HCT116 (cell line): ENCODE data around the gene CSNK1D. TPM values are rescaled to one million over a fixed set of nuclear protein-coding genes. Genes with fewer than 3 reads are reported as not detected.

Experiments
- ATAC-seq: fragments of 200-7000 bp; cut with Tn5 transposase; 2 replicates; pipeline ENCODE4 v1.9.1; 2020; ENCODE audit warnings: mild to moderate bottlenecking, moderate library complexity
- BruUV-seq: library from RNA; stranded (reverse); fragments of 400-500 nt; replicated peaks from 2 replicates; lab custom pipeline; 2021; lab: Mats Ljungman, UMichigan
- CTCF ChIA-PET: fragments of 300-600 bp; sonication (Branson Sonifier 250); formaldehyde crosslinking; loops from one replicate; lab custom pipeline; 2021; ENCODE audit warnings: antibody characterized with exemption; lab: Charles Lee
- POLR2A ChIA-PET: fragments of 300-600, 350-600 bp; sonication (Branson Sonifier 250); formaldehyde crosslinking; loops from one replicate; lab custom pipeline; 2021; ENCODE audit warnings: antibody characterized with exemption; lab: Charles Lee
- RAD21 ChIA-PET, 2 experiments: fragments of 300-600 bp; sonication (Branson Sonifier 250); formaldehyde crosslinking; loops; one replicate each; lab custom pipeline; 2023; ENCODE audit warnings: low total read pairs in 2 of 2; ENCODE audit not compliant: uncharacterized antibody in 2 of 2, unreplicated experiment in 2 of 2, low non-redundant PET in 1 of 2; lab: Charles Lee
- DNase-seq: peaks from one replicate; pipeline ENCODE4 v3.0.0-alpha.2; 2010; ENCODE audit warnings: low read depth, low spot score
- H2AFZ ChIP-seq: fragments of 200-600 bp; shearing (Covaris generic), sonication (generic); 2 replicates; pipeline ENCODE4 v1.6.1; 2017; ENCODE audit warnings: low read depth, mixed run types, mixed read lengths, antibody characterized with exemption, low read length; ENCODE audit not compliant: poor library complexity, severe bottlenecking
- H3K27ac ChIP-seq: 2 replicates; pipeline ENCODE4 v1.5.1; 2012; ENCODE audit warnings: low read depth, low read length
- H3K27me3 ChIP-seq: fragments of 200-600 bp; sonication (generic); 2 replicates; pipeline ENCODE4 v1.6.1; 2016; ENCODE audit warnings: mixed run types, low read length, mixed read lengths; ENCODE audit not compliant: insufficient read depth
- H3K36me3 ChIP-seq, 2 experiments: fragments of 200-500 bp in 1 of 2; fragments of 200-600 bp in 1 of 2; sonication (Bioruptor generic) in 1 of 2; sonication (generic) in 1 of 2; 2 replicates each; pipeline versions ENCODE4 v1.5.1 to v1.6.1; 2014 to 2016; ENCODE audit warnings: low read length in 2 of 2, inconsistent platforms in 1 of 2, mixed read lengths in 1 of 2, mixed run types in 1 of 2; ENCODE audit not compliant: insufficient read depth in 2 of 2, control insufficient read depth in 1 of 2
- H3K4me1 ChIP-seq, 2 experiments: fragments of 200-600 bp in 1 of 2; sonication (generic) in 1 of 2; 2 replicates each; pipeline versions ENCODE4 v1.5.1 to v1.6.1; 2012 to 2017; ENCODE audit warnings: low read length in 2 of 2, inconsistent platforms in 1 of 2, mild to moderate bottlenecking in 1 of 2, mixed read lengths in 1 of 2, mixed run types in 1 of 2, moderate library complexity in 1 of 2; ENCODE audit not compliant: insufficient read depth in 2 of 2, control insufficient read depth in 1 of 2
- H3K4me2 ChIP-seq: fragments of 200-600 bp; sonication (generic); 2 replicates; pipeline ENCODE4 v1.6.1; 2017; ENCODE audit warnings: mixed run types, low read length, mixed read lengths
- H3K4me3 ChIP-seq, 2 experiments: fragments of 200-600 bp in 1 of 2; sonication (generic) in 1 of 2; replicated peaks in 1 of 2; 2 replicates each; pipeline ENCODE4 v1.5.1; 2011 to 2016; ENCODE audit warnings: low read length in 2 of 2, control low read depth in 1 of 2, low read depth in 1 of 2, mild to moderate bottlenecking in 1 of 2, mixed read lengths in 1 of 2, mixed run types in 1 of 2
- H3K79me2 ChIP-seq: fragments of 200-600 bp; sonication (generic); 2 replicates; pipeline ENCODE4 v1.6.1; 2017; ENCODE audit warnings: mild to moderate bottlenecking, mixed run types, low read length, moderate library complexity, mixed read lengths; ENCODE audit not compliant: insufficient read depth
- H3K9ac ChIP-seq: fragments of 200-600 bp; sonication (generic); 2 replicates; pipeline ENCODE4 v1.6.1; 2016; ENCODE audit warnings: low read length, mixed read lengths
- H3K9me2 ChIP-seq: fragments of 200-600 bp; sonication (generic), shearing (Covaris generic); 2 replicates; pipeline ENCODE4 v1.6.1; 2017; ENCODE audit warnings: mixed run types, mild to moderate bottlenecking, moderate library complexity; ENCODE audit not compliant: insufficient read depth
- H3K9me3 ChIP-seq, 2 experiments: fragments of 200-500 bp in 1 of 2; fragments of 200-600 bp in 1 of 2; sonication (Bioruptor generic) in 1 of 2; sonication (generic) in 1 of 2; 2 replicates each; pipeline ENCODE4 v1.6.1; 2014 to 2017; ENCODE audit warnings: low read length in 2 of 2, mixed read lengths in 2 of 2, inconsistent platforms in 1 of 2, low read depth in 1 of 2, mild to moderate bottlenecking in 1 of 2, mixed run types in 1 of 2, moderate library complexity in 1 of 2; ENCODE audit not compliant: control insufficient read depth in 1 of 2, insufficient read depth in 1 of 2
- H4K20me1 ChIP-seq: fragments of 200-600 bp; sonication (generic), shearing (Covaris generic); 2 replicates; pipeline ENCODE4 v1.6.1; 2017; ENCODE audit warnings: mixed run types, mild to moderate bottlenecking, moderate library complexity; ENCODE audit not compliant: insufficient read depth
- POLR2AphosphoS5 ChIP-seq: IDR thresholded peaks from 2 replicates; pipeline ENCODE4 v1.6.1; 2011; ENCODE audit warnings: mild to moderate bottlenecking, low read depth, low read length, moderate library complexity
- RAD21 ChIP-seq: IDR thresholded peaks from 2 replicates; pipeline ENCODE4 v1.6.1; 2012; ENCODE audit warnings: low read depth, mild to moderate bottlenecking
- YY1 ChIP-seq: IDR thresholded peaks from 2 replicates; pipeline ENCODE4 v1.6.1; 2011; ENCODE audit warnings: low read length, low read depth, moderate library complexity, mild to moderate bottlenecking; ENCODE audit not compliant: insufficient replicate concordance; ENCODE audit errors: extremely low read depth
- ZNF274 ChIP-seq: fragments of 200-500 bp; sonication (Bioruptor generic); IDR thresholded peaks from 2 replicates; pipeline ENCODE4 v1.6.1; 2014; ENCODE audit warnings: mild to moderate bottlenecking, low read depth, low read length, inconsistent platforms
- intact Hi-C: fragments of 100-400 bp; cut with micrococcal nuclease; formaldehyde crosslinking; loops from 2 replicates; pipeline ENCODE4 v1.10.0; 2022
- total RNA-seq: library from RNA; stranded (reverse); gene quantifications from one replicate; pipeline ENCODE4 v1.2.1, GENCODE V29; 2021; ENCODE audit not compliant: unreplicated experiment
- TF ChIP-seq, protein P1 (sequence below): IDR thresholded peaks from 2 replicates; pipeline ENCODE4 v1.6.1; 2012

Gene CSNK1D
- total RNA-seq, 1 experiment from 2014 or later, result 176 TPM

- peak overlapping the region; percentile 52 to 62 for H3K4me3 ChIP-seq
- H3K4me1 ChIP-seq, result peaks cover 31 to 67% of the 10 kb centered on the region in 2 experiments
- ChIA-PET CTCF (interaction anchor here (0.6 to 1.6 kb wide), 4 partner anchors 11 to 35 kb away, joined by 3 to 4 read pairs (median 4); partner anchors contain the start of gene SECTM1), RAD21 (no interaction called here), POLR2A (interaction anchor here (0.9 to 2.1 kb wide), 6 partner anchors 10 to 70 kb away, joined by 3 to 10 read pairs (median 4); partner anchors contain the start of gene SLC16A3)
- no peaks in the 10 kb centered on the region for H4K20me1 ChIP-seq
- no peaks in the 10 kb centered on the region for H3K79me2 ChIP-seq
- BruUV-seq, result no TSS peak
- H3K9ac ChIP-seq, result peak overlapping the region; percentile 69
- no peaks in the 10 kb centered on the region for H3K36me3 ChIP-seq
- no peak for TF ChIP-seq ZNF274
- no peak for TF ChIP-seq POLR2AphosphoS5
- no peak for TF ChIP-seq RAD21
- TF ChIP-seq, protein P1, sequence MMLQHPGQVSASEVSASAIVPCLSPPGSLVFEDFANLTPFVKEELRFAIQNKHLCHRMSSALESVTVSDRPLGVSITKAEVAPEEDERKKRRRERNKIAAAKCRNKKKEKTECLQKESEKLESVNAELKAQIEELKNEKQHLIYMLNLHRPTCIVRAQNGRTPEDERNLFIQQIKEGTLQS, result no peak
- no peak for TF ChIP-seq YY1
- H3K4me2 ChIP-seq, result peak overlapping the region; percentile 93
- H2AFZ ChIP-seq, result no peak overlapping the region
- H3K27me3 ChIP-seq, result no peaks in the 10 kb centered on the region
- H3K27ac ChIP-seq, result peak overlapping the region; percentile 89
- H3K9me3 ChIP-seq, result no peaks in the 10 kb centered on the region
- no peak for DNase-seq
- ATAC-seq, result no peak
- intact Hi-C loops, result loop anchor here (10.0 kb wide), 1 partner anchor 264 kb away; the partner anchor contains the start of genes DCXR and RAC3
- no peaks in the 10 kb centered on the region for H3K9me2 ChIP-seq
Observed at GRCh38 chr17:82298538-82299421, 25.3 kb upstream of the CSNK1D start.
